ENCODE measurements around the gene PEX26. TPM values are rescaled to one million over a fixed set of nuclear protein-coding genes. Genes with fewer than 3 reads are reported as not detected.

PEX26 gene
- total RNA-seq, 2 donors from 2014 or later, result 41.8 to 48.1 TPM

Other genes with a start within 250 kb of the PEX26 start
- gene MICAL3, start 53.4 kb upstream of the PEX26 start, total RNA-seq, result 10 to 100 TPM; 17.9 to 26.0 TPM
- gene TUBA8, start 32.8 kb downstream of the PEX26 start, total RNA-seq, result 1 to 10 TPM in 1 of 2 donors, under 1 TPM in 1; 0.94 to 2.9 TPM
- 10 to 100 TPM in 1 of 2 donors, 1 to 10 TPM in 1; 7.4 to 22.9 TPM for gene USP18, start 72.2 kb downstream of the PEX26 start, total RNA-seq